Epithelial cell of esophagus (primary cell): ENCODE data around the gene MB21D2.

Experiments
- DNase-seq: peaks from one replicate; pipeline ENCODE4 v3.0.0; 2010; ENCODE audit warnings: low read depth
- H3K4me3 ChIP-seq: 2 replicates; pipeline ENCODE4 v1.5.1; 2011; ENCODE audit warnings: mild to moderate bottlenecking, low read length, control low read depth
- TF ChIP-seq, protein P1 (sequence below): IDR thresholded peaks from 2 replicates; pipeline ENCODE4 v1.5.1; 2011; ENCODE audit warnings: low read depth, mild to moderate bottlenecking, low read length, control low read depth, inconsistent platforms; ENCODE audit not compliant: insufficient read depth; ENCODE audit errors: missing control alignments

The MB21D2 gene

DNA sequence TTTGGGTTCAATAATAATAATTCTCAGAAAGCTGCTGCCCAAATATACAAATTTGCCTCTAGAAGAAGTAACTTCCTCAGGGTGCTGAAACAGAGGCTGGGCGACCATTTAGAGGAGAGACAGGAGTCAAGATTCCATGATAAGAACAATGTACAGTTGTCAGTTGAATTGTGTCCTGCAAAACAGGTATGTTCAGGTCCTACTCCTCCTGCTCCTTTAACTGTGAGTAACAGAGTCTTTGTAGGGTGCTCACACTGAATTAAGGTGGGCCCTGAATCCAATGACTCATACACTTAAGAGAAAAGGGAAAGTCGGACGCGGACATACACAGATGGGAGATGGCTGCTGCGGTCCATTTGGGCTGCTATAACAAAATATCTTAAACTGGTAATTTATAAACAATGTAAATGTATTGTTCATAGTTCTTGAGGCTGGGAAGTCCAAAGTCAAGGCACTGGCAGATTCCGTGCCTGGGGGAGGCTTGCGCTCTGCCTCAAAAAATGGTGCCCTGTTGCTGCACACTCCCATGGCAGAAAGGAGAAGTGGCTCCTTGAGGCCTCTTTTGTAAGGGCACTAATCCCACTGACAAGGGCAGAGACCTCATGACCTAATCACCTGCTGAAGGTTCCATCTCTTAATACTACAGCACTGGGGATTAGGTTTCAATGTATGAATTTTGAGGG is 55.1 kb downstream of the MB21D2 start:
- DNase-seq, result peak; percentile 50
- TF ChIP-seq, protein P1, sequence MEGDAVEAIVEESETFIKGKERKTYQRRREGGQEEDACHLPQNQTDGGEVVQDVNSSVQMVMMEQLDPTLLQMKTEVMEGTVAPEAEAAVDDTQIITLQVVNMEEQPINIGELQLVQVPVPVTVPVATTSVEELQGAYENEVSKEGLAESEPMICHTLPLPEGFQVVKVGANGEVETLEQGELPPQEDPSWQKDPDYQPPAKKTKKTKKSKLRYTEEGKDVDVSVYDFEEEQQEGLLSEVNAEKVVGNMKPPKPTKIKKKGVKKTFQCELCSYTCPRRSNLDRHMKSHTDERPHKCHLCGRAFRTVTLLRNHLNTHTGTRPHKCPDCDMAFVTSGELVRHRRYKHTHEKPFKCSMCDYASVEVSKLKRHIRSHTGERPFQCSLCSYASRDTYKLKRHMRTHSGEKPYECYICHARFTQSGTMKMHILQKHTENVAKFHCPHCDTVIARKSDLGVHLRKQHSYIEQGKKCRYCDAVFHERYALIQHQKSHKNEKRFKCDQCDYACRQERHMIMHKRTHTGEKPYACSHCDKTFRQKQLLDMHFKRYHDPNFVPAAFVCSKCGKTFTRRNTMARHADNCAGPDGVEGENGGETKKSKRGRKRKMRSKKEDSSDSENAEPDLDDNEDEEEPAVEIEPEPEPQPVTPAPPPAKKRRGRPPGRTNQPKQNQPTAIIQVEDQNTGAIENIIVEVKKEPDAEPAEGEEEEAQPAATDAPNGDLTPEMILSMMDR, result no peak
- H3K4me3 ChIP-seq, result no peak overlapping the region

DNA sequence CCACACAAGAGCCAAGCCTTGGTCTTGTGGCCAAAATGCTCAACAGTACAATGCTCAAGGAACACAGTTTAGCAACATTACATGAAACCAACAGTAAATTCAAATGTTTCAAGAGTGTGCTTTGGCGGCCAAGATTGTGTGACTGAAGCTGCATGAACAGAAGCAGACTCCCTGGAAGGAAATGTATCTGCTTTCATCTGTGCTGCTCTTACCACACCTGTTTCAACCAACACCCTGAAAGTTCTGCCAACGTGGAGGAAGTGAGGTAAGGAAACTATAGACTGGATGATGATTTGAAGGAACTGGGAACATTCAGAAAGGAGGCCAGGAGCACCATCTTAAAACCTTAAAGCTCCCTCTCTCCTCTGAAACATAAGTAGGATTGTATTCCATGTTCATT is 55.7 kb downstream of the MB21D2 start:
- H3K4me3 ChIP-seq, result no peak overlapping the region
- DNase-seq, result peak; percentile 27
- TF ChIP-seq, protein P1, result no peak

DNA sequence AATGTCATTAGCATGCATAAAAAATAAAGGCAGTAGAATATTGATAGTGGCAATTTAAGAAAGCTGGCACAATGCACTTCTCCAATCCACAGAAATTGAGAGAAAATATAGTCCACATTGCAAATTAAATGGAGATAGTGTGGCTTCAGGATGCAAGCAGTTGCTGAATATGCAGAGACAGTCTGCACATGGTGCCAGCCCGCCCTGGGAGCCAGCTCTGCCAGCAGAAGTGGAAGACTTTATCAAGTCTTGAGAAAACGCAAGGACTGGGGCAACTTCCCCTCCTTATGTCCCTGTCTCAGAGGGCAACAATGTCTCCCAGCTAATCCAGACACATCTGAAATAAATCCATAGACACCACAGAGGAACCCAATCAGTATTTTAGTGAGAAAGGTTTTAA is 57.2 kb downstream of the MB21D2 start:
- TF ChIP-seq, protein P1, result no peak
- DNase-seq, result no peak
- no peak overlapping the region for H3K4me3 ChIP-seq

DNA sequence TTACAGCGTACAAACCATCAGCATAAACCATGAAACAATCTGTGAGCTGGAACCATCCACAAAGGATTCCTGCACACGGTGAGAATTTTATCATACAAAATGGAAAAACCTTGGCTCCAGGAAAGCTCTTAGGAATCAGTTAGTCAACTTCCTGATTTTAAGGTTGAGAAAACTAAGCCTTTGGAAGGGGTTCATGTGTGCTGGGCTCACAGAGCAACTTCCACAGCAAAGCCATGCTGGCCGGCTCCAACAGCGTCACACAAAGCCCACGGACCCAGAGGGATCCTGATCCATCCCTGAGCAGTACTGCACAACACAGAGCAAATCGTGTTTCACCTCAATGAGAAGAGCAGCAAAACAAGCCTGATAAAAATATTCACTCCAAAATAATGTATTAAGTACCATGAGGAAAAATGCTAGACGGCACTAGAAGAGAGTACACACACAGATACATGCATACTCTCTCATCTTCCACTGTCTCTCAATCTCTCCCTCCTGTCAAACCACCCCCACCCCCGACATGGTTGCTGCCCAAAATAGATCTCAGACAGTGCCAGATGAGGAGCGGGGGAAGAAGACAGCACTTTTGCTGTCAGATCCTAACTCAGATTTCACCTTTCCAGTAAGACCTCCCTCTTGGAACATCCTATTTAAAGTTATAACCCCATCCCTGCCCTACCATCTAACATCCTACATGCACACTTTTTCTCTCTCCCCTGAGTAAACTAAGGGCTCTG is 58.6 kb downstream of the MB21D2 start:
- TF ChIP-seq, protein P1, result no peak
- DNase-seq, result no peak
- H3K4me3 ChIP-seq, result no peak overlapping the region

DNA sequence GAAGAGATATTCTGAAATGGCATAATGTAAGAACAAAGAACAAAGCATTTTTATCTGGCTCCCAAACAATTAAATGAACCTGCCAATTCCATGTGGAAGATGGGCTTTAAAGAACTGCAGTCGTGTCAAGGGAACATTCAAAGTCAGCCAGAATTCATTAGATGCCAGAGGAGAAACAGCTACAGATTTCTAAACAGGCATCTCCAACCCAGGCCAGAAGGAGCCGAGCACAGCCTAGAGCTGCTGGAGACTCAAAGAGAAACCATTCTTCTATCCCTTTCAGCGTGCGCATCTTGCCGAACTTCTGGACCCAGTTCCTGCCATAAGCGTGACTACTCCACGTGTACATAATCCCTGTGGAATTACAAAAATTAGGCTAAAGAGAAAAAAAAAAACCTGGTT is 60.4 kb downstream of the MB21D2 start:
- no peak for DNase-seq
- no peak overlapping the region for H3K4me3 ChIP-seq

DNA sequence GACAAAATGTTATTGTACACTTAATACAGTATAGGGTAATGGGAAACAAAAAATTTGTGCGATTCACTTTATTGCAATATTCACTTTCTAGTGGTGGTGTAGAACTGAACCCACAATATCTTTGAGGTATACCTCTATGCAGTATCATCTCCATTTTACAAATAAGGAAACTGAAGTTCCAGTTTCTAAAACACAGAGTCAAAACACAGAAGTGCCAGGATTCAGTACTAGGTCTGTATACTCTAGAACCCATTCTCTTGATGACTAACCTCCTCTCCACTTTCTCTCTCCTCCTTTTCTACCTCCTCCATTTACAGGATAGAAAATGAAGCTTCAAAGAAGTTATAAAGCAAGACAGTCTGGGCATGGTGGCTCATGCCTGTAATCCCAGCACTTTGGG is 62.2 kb downstream of the MB21D2 start:
- H3K4me3 ChIP-seq, result no peak overlapping the region
- no peak for DNase-seq
- TF ChIP-seq, protein P1, result no peak

More for the DNA sequence above, 60.4 kb downstream of the MB21D2 start:
- TF ChIP-seq, protein P1, result no peak
